GM23338 (cell line): ENCODE results near the gene ITFG1. TPM values are rescaled to one million over a fixed set of nuclear protein-coding genes. Genes with fewer than 3 reads are reported as not detected.

Source experiments
- ATAC-seq: fragments of 200-7000 bp; cut with Tn5 transposase; 3 replicates; pipeline ENCODE4 v1.9.1; 2020
- DNase-seq: peaks from one replicate; pipeline ENCODE4 v3.0.0-alpha.2; 2015; ENCODE audit warnings: low spot score
- H2AFZ ChIP-seq: fragments of 200-600 bp; sonication (generic); 2 replicates; pipeline ENCODE4 v1.8.0; 2016; ENCODE audit warnings: antibody characterized with exemption, mild to moderate bottlenecking, moderate library complexity
- H3F3A ChIP-seq: fragments of 200-600 bp; sonication (generic); replicated peaks from 2 replicates; pipeline ENCODE4 v1.8.0; 2017; ENCODE audit warnings: antibody characterized with exemption, mixed run types, low read depth
- H3K27ac ChIP-seq: fragments of 200-600 bp; sonication (generic); 2 replicates; pipeline ENCODE4 v1.6.1; 2016; ENCODE audit warnings: low read depth
- H3K27me3 ChIP-seq: fragments of 200-600 bp; sonication (generic); 2 replicates; pipeline ENCODE4 v1.8.0; 2016; ENCODE audit warnings: mild to moderate bottlenecking, mixed run types, moderate library complexity; ENCODE audit not compliant: insufficient read depth
- H3K36me3 ChIP-seq: fragments of 200-600 bp; sonication (generic); 2 replicates; pipeline ENCODE4 v1.8.0; 2016; ENCODE audit warnings: mild to moderate bottlenecking; ENCODE audit not compliant: insufficient read depth
- H3K4me1 ChIP-seq: fragments of 200-600 bp; sonication (generic); 2 replicates; pipeline ENCODE4 v1.8.0; 2016; ENCODE audit warnings: mild to moderate bottlenecking, moderate library complexity; ENCODE audit not compliant: insufficient read depth
- H3K4me2 ChIP-seq: fragments of 200-600 bp; sonication (generic); 2 replicates; pipeline ENCODE4 v1.7.1; 2017; ENCODE audit warnings: mixed run types
- H3K4me3 ChIP-seq: fragments of 200-600 bp; sonication (generic); 2 replicates; pipeline ENCODE4 v1.6.1; 2016; ENCODE audit warnings: mixed run types
- H3K79me2 ChIP-seq: fragments of 200-600 bp; sonication (generic); replicated peaks from 2 replicates; pipeline ENCODE4 v1.8.0; 2017; ENCODE audit warnings: mild to moderate bottlenecking; ENCODE audit not compliant: insufficient read depth
- H3K9me2 ChIP-seq: fragments of 200-600 bp; sonication (generic); 2 replicates; pipeline ENCODE4 v1.8.0; 2017; ENCODE audit not compliant: insufficient read depth
- H4K20me1 ChIP-seq: fragments of 200-600 bp; sonication (generic); replicated peaks from 2 replicates; pipeline ENCODE4 v1.8.0; 2017; ENCODE audit warnings: mild to moderate bottlenecking; ENCODE audit not compliant: insufficient read depth
- H3K27ac Mint-ChIP-seq: 2 replicates; pipeline ENCODE4 v1.8.0; 2020; ENCODE audit warnings: inconsistent platforms, mild to moderate bottlenecking, moderate library complexity, mixed read lengths
- H3K27me3 Mint-ChIP-seq: 3 replicates; pipeline ENCODE4 v1.8.0; 2022; ENCODE audit warnings: low read depth, mild to moderate bottlenecking, moderate library complexity, mixed read lengths, inconsistent platforms; ENCODE audit not compliant: insufficient read depth, poor library complexity
- H3K36me3 Mint-ChIP-seq: 3 replicates; pipeline ENCODE4 v1.8.0; 2021; ENCODE audit warnings: low read depth, mild to moderate bottlenecking, inconsistent platforms, moderate library complexity, mixed read lengths
- H3K4me1 Mint-ChIP-seq: 3 replicates; pipeline ENCODE4 v1.8.0; 2020; ENCODE audit warnings: mild to moderate bottlenecking, inconsistent platforms, mixed read lengths
- H3K4me3 Mint-ChIP-seq: 3 replicates; pipeline ENCODE4 v1.8.0; 2021; ENCODE audit warnings: moderate library complexity, mild to moderate bottlenecking, inconsistent platforms, mixed read lengths
- H3K9me3 Mint-ChIP-seq: 3 replicates; pipeline ENCODE4 v1.8.0; 2020; ENCODE audit warnings: moderate library complexity, mild to moderate bottlenecking, inconsistent platforms, mixed read lengths
- CREB1 ChIP-seq: fragments of 250-450 bp; sonication (Bioruptor Pico); IDR thresholded peaks from 2 replicates; pipeline ENCODE4 v1.5.0; 2020; ENCODE audit warnings: low read depth, mild to moderate bottlenecking, moderate library complexity
- EZH2 ChIP-seq: fragments of 200-600 bp; sonication (generic); IDR thresholded peaks from one replicate; pipeline ENCODE4 v1.8.0; 2017; ENCODE audit warnings: antibody characterized with exemption, mild to moderate bottlenecking, low read depth; ENCODE audit not compliant: unreplicated experiment
- JUNB ChIP-seq: IDR thresholded peaks from one replicate; pipeline ENCODE4 v1.6.1; 2016; ENCODE audit warnings: antibody characterized with exemption; ENCODE audit not compliant: unreplicated experiment
- NANOG ChIP-seq: IDR thresholded peaks from 2 replicates; pipeline ENCODE4 v1.6.1; 2016; ENCODE audit warnings: antibody characterized with exemption, borderline replicate concordance
- POLR2AphosphoS5 ChIP-seq: IDR thresholded peaks from 2 replicates; pipeline ENCODE4 v1.6.1; 2016; ENCODE audit warnings: antibody characterized with exemption, low read depth
- STAT1 ChIP-seq: IDR thresholded peaks from one replicate; pipeline ENCODE4 v1.6.1; 2016; ENCODE audit warnings: antibody characterized with exemption; ENCODE audit not compliant: unreplicated experiment
- ZNF114 ChIP-seq: fragments of 250-450 bp; sonication (Bioruptor Pico); IDR thresholded peaks from 2 replicates; pipeline ENCODE4 v1.5.0; 2020; ENCODE audit warnings: mild to moderate bottlenecking, moderate library complexity
- ZNF331 ChIP-seq: fragments of 250-450 bp; sonication (Bioruptor Pico); IDR thresholded peaks from 2 replicates; pipeline ENCODE4 v1.5.0; 2020; ENCODE audit warnings: low read depth, mild to moderate bottlenecking, moderate library complexity
- polyA plus RNA-seq: library from polyadenylated mRNA; unstranded; fragments of >200 nt; fragmentation: Nextera tagmentation; extraction: Ambion mirVana; gene quantifications from 2 replicates; pipeline ENCODE4 v1.2.1, GENCODE V29; 2016
- total RNA-seq: library from RNA; depleted of rRNA; stranded (reverse); fragments of >200 nt; shearing (Covaris generic); gene quantifications from 2 replicates; pipeline ENCODE4 v1.2.3, GENCODE V29; 2014
- TF ChIP-seq, protein P1 (sequence below), 2 experiments: fragments of 200-600 bp in 1 of 2; sonication (generic) in 1 of 2; conservative IDR thresholded peaks; 2 replicates each; pipeline versions ENCODE4 v1.5.1 to v1.6.1; 2016 to 2017; ENCODE audit warnings: antibody characterized with exemption in 2 of 2, low read depth in 2 of 2, mild to moderate bottlenecking in 2 of 2, moderate library complexity in 1 of 2
- TF ChIP-seq, protein P2 (sequence below): IDR thresholded peaks from 2 replicates; pipeline ENCODE4 v1.6.1; 2016; ENCODE audit warnings: antibody characterized with exemption
- TF ChIP-seq, protein P3 (sequence below): fragments of 250-450 bp; sonication (Bioruptor Pico); IDR thresholded peaks from 2 replicates; pipeline ENCODE4 v1.5.0; 2020; ENCODE audit warnings: mild to moderate bottlenecking, moderate library complexity

The ITFG1 gene
- total and polyA plus RNA-seq, 2 experiments from 2014 or later, result 18.5 to 26.9 TPM

DNA sequence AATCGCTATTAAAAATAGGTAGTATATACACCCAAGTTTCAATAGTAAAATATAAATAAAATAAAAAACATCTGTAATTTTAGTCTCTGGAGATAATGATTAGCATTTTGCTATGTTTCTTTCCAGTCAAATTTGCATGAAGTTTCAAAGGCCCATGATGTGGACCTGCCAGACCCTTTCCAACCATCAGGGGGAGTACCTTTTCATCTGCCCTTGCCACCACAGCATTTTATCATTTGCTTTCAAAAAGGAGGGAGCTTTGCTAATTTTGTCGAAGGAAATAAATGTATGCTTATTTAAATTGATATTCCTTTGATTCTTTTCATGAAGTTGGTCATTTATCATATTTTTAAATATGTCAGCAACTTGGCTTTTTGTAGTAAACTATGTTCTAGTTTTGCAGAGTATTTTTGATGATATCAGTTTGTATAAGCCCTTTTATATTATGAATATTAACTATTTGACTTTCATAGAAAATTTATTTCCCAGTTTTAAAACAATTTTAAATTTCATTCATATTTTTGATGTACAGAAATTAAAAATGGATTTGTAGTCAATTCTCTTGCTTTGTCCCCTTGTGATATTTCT, 201.9 kb downstream of the ITFG1 start:
- H3K36me3 Mint-ChIP-seq, result no peaks in the 10 kb centered on the region; the same call in 2 of the 3 replicates
- DNase-seq (peak; percentile 71), ATAC-seq (peak; percentile 57; the same call in 2 of the 3 replicates)

DNA sequence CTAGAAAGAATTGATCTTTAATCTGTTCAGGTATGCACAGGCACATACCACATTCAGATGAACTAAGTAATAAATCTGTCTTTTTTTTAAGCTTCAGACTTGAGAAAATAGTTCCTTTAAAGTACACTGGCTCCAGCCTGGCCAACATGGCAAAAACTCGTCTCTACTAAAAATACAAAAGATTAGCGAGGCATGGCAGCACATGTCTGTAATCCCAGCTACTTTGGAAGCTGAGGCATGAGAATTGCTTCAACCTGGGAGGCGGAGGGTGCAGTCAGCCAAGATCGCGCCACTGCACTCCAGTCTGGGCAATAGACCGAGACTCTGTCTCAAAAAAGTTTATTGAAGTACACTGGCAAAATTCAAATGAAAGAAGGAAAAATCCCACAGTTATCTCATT, 206.1 kb downstream of the ITFG1 start:
- Mint-ChIP-seq H3K9me3 (no peaks in the 10 kb centered on the region), H3K4me1 (no peaks in the 10 kb centered on the region; the same call in 2 of the 3 replicates), H3K27ac (no peak overlapping the region), H3K27me3 (no peaks in the 10 kb centered on the region), H3K4me3 (no peak overlapping the region), H3K36me3 (no peaks in the 10 kb centered on the region)
- Histone ChIP-seq H3K4me2 (no peak overlapping the region), H3K27me3 (no peaks in the 10 kb centered on the region), H4K20me1 (no peaks in the 10 kb centered on the region), H2AFZ (no peak overlapping the region), H3K4me3 (no peak overlapping the region), H3K27ac (no peak overlapping the region), H3K9me2 (no peaks in the 10 kb centered on the region), H3F3A (no peaks in the 10 kb centered on the region), H3K36me3 (no peaks in the 10 kb centered on the region), H3K4me1 (no peaks in the 10 kb centered on the region), H3K79me2 (no peaks in the 10 kb centered on the region)
- DNase-seq (no peak), ATAC-seq (no peak)
- TF ChIP-seq JUNB, result no peak
- no peak for TF ChIP-seq ZNF114 (CRISPR knock-in tag)
- TF ChIP-seq, protein P1, sequence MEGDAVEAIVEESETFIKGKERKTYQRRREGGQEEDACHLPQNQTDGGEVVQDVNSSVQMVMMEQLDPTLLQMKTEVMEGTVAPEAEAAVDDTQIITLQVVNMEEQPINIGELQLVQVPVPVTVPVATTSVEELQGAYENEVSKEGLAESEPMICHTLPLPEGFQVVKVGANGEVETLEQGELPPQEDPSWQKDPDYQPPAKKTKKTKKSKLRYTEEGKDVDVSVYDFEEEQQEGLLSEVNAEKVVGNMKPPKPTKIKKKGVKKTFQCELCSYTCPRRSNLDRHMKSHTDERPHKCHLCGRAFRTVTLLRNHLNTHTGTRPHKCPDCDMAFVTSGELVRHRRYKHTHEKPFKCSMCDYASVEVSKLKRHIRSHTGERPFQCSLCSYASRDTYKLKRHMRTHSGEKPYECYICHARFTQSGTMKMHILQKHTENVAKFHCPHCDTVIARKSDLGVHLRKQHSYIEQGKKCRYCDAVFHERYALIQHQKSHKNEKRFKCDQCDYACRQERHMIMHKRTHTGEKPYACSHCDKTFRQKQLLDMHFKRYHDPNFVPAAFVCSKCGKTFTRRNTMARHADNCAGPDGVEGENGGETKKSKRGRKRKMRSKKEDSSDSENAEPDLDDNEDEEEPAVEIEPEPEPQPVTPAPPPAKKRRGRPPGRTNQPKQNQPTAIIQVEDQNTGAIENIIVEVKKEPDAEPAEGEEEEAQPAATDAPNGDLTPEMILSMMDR (conservative IDR thresholded peaks at IDR 0.05; ENCODE audit: low read depth in 2 of 2), result no peak
- TF ChIP-seq STAT1, result no peak
- TF ChIP-seq, protein P2, sequence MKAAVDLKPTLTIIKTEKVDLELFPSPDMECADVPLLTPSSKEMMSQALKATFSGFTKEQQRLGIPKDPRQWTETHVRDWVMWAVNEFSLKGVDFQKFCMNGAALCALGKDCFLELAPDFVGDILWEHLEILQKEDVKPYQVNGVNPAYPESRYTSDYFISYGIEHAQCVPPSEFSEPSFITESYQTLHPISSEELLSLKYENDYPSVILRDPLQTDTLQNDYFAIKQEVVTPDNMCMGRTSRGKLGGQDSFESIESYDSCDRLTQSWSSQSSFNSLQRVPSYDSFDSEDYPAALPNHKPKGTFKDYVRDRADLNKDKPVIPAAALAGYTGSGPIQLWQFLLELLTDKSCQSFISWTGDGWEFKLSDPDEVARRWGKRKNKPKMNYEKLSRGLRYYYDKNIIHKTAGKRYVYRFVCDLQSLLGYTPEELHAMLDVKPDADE, result no peak
- TF ChIP-seq, protein P3, sequence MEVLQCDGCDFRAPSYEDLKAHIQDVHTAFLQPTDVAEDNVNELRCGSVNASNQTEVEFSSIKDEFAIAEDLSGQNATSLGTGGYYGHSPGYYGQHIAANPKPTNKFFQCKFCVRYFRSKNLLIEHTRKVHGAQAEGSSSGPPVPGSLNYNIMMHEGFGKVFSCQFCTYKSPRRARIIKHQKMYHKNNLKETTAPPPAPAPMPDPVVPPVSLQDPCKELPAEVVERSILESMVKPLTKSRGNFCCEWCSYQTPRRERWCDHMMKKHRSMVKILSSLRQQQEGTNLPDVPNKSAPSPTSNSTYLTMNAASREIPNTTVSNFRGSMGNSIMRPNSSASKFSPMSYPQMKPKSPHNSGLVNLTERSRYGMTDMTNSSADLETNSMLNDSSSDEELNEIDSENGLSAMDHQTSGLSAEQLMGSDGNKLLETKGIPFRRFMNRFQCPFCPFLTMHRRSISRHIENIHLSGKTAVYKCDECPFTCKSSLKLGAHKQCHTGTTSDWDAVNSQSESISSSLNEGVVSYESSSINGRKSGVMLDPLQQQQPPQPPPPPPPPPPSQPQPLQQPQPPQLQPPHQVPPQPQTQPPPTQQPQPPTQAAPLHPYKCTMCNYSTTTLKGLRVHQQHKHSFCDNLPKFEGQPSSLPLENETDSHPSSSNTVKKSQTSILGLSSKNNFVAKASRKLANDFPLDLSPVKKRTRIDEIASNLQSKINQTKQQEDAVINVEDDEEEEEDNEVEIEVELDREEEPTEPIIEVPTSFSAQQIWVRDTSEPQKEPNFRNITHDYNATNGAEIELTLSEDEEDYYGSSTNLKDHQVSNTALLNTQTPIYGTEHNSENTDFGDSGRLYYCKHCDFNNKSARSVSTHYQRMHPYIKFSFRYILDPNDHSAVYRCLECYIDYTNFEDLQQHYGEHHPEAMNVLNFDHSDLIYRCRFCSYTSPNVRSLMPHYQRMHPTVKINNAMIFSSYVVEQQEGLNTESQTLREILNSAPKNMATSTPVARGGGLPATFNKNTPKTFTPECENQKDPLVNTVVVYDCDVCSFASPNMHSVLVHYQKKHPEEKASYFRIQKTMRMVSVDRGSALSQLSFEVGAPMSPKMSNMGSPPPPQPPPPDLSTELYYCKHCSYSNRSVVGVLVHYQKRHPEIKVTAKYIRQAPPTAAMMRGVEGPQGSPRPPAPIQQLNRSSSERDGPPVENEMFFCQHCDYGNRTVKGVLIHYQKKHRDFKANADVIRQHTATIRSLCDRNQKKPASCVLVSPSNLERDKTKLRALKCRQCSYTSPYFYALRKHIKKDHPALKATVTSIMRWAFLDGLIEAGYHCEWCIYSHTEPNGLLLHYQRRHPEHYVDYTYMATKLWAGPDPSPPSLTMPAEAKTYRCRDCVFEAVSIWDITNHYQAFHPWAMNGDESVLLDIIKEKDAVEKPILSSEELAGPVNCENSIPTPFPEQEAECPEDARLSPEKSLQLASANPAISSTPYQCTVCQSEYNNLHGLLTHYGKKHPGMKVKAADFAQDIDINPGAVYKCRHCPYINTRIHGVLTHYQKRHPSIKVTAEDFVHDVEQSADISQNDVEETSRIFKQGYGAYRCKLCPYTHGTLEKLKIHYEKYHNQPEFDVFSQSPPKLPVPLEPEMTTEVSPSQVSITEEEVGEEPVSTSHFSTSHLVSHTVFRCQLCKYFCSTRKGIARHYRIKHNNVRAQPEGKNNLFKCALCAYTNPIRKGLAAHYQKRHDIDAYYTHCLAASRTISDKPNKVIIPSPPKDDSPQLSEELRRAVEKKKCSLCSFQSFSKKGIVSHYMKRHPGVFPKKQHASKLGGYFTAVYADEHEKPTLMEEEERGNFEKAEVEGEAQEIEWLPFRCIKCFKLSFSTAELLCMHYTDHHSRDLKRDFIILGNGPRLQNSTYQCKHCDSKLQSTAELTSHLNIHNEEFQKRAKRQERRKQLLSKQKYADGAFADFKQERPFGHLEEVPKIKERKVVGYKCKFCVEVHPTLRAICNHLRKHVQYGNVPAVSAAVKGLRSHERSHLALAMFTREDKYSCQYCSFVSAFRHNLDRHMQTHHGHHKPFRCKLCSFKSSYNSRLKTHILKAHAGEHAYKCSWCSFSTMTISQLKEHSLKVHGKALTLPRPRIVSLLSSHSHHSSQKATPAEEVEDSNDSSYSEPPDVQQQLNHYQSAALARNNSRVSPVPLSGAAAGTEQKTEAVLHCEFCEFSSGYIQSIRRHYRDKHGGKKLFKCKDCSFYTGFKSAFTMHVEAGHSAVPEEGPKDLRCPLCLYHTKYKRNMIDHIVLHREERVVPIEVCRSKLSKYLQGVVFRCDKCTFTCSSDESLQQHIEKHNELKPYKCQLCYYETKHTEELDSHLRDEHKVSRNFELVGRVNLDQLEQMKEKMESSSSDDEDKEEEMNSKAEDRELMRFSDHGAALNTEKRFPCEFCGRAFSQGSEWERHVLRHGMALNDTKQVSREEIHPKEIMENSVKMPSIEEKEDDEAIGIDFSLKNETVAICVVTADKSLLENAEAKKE, result no peak

More for the DNA sequence above, 201.9 kb downstream of the ITFG1 start:
- Mint-ChIP-seq H3K27ac (no peak overlapping the region), H3K4me3 (no peak overlapping the region), H3K4me1 (no peaks in the 10 kb centered on the region), H3K27me3 (no peaks in the 10 kb centered on the region), H3K9me3 (no peaks in the 10 kb centered on the region)
- Histone ChIP-seq H3K27ac (no peak overlapping the region), H3K4me3 (no peak overlapping the region), H3K79me2 (no peaks in the 10 kb centered on the region), H3K4me1 (no peaks in the 10 kb centered on the region), H3F3A (no peaks in the 10 kb centered on the region), H2AFZ (no peak overlapping the region), H4K20me1 (no peaks in the 10 kb centered on the region), H3K27me3 (no peaks in the 10 kb centered on the region), H3K36me3 (no peaks in the 10 kb centered on the region), H3K9me2 (no peaks in the 10 kb centered on the region), H3K4me2 (no peak overlapping the region)
- no peak for TF ChIP-seq NANOG
- TF ChIP-seq STAT1, result no peak
- TF ChIP-seq POLR2AphosphoS5, result no peak
- TF ChIP-seq, protein P1 (conservative IDR thresholded peaks at IDR 0.05; ENCODE audit: low read depth in 2 of 2), result peak; percentile 69 to 83
- TF ChIP-seq ZNF331, result no peak
- no peak for TF ChIP-seq CREB1 (CRISPR knock-in tag)
- TF ChIP-seq EZH2, result no peak
